Measurements from ENCODE around the gene RAP1GAP2. TPM values are rescaled to one million over a fixed set of nuclear protein-coding genes. Genes with fewer than 3 reads are reported as not detected.

The RAP1GAP2 gene
- polyA plus RNA-seq, 1 experiment = 2.8 TPM

DNA sequence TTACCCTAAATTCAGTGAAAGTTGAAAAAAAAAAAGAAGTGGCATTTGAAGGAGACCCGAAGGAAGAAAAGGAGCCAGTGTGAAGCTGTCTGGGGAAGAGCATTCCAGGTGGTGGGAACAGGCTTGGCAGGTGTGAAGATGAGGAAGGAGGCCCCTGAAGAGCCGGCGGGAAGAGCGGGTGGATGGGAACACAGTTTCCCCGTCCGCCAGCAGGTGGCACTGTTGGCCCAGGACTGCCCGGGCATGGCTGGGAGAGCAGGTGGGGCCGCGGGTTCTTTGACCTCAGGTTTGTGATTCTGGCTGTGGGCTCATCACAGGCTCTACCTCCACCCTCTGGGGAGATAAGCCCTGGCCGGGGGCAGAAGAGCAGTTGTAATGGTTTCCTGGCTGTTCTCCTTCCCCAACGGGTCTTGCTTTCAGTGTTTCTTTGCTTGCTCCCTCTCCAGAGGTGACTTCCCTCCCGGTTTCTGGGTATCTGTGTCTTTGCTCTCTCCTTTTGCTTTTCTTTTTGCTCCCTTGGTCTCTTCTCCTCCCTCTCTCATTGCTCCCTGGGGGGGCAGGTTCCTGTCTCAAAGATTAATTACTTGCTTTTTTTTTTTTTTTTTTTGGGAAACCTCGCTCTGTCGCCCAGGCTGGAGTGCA is 32.3 kb downstream of the RAP1GAP2 start:
- TF ChIP-seq, protein P1, sequence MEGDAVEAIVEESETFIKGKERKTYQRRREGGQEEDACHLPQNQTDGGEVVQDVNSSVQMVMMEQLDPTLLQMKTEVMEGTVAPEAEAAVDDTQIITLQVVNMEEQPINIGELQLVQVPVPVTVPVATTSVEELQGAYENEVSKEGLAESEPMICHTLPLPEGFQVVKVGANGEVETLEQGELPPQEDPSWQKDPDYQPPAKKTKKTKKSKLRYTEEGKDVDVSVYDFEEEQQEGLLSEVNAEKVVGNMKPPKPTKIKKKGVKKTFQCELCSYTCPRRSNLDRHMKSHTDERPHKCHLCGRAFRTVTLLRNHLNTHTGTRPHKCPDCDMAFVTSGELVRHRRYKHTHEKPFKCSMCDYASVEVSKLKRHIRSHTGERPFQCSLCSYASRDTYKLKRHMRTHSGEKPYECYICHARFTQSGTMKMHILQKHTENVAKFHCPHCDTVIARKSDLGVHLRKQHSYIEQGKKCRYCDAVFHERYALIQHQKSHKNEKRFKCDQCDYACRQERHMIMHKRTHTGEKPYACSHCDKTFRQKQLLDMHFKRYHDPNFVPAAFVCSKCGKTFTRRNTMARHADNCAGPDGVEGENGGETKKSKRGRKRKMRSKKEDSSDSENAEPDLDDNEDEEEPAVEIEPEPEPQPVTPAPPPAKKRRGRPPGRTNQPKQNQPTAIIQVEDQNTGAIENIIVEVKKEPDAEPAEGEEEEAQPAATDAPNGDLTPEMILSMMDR (IDR thresholded peaks at IDR 0.05; ENCODE audit: low read depth, low read length) = peak; percentile 91
- Histone ChIP-seq H3K27ac (ENCODE audit: low read depth, low read length) (no peak overlapping the region), H3K4me3 (ENCODE audit: low read depth, low read length) (no peak overlapping the region), H3K9me3 (ENCODE audit: control insufficient read depth, insufficient read depth, low read length) (no peaks in the 10 kb centered on the region; the same call in 1 of the 2 replicates), H3K27me3 (ENCODE audit: control insufficient read depth, insufficient read depth, low read length) (peaks cover under 1% of the 10 kb centered on the region)
- CTCF ChIA-PET = interaction anchor here (0.6 to 6.3 kb wide), 9 partner anchors 18 to 819 kb away, joined by 3 to 101 read pairs (median 5); no protein-coding TSS in a partner anchor
- POLR2A ChIA-PET = interaction anchor here (0.6 kb wide), 1 partner anchor 17 kb away, joined by 7 read pairs; no protein-coding TSS in a partner anchor
- no peak for DNase-seq (ENCODE audit: low read depth, low spot score)

GRCh38 chr17:2830678-2831077 is 34.4 kb downstream of the RAP1GAP2 start:
- no peak for DNase-seq (ENCODE audit: low read depth, low spot score)
- ChIA-PET CTCF (interaction anchor here (1.2 to 6.3 kb wide), 2 partner anchors 19 to 183 kb away, joined by 3 to 101 read pairs; no protein-coding TSS in a partner anchor), POLR2A (no interaction called here)
- H3K27ac ChIP-seq (ENCODE audit: low read depth, low read length) = no peak overlapping the region
- no peak overlapping the region for H3K4me3 ChIP-seq (ENCODE audit: low read depth, low read length)
- peaks cover 2% of the 10 kb centered on the region for H3K27me3 ChIP-seq (ENCODE audit: control insufficient read depth, insufficient read depth, low read length)
- TF ChIP-seq, protein P1 (IDR thresholded peaks at IDR 0.05; ENCODE audit: low read depth, low read length) = no peak
- no peaks in the 10 kb centered on the region; the same call in 1 of the 2 replicates for H3K9me3 ChIP-seq (ENCODE audit: control insufficient read depth, insufficient read depth, low read length)

DNA sequence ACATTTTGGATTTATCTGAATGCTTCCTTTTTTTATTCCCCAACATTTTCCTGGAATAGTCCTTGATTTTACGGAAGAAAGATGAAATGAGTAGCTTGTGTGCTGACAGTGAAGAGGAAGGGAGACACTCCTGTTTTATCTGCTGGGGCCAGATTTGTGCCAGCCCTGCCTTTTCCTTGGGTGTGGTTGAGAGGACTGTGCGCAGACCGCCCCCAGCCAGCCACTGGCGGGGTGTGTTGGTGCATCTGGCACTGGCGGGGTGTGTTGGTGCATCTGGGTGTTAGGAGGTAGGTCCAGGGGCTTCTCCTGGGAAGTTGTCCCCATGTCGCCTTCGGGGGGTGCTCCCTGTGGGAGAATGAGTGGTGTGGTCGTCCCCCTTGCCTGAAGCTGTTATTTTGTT is 39.5 kb downstream of the RAP1GAP2 start:
- Histone ChIP-seq H3K4me3 (ENCODE audit: low read depth, low read length) (no peak overlapping the region), H3K9me3 (ENCODE audit: control insufficient read depth, insufficient read depth, low read length) (no peaks in the 10 kb centered on the region), H3K27ac (ENCODE audit: low read depth, low read length) (no peak overlapping the region), H3K27me3 (ENCODE audit: control insufficient read depth, insufficient read depth, low read length) (peaks cover 2% of the 10 kb centered on the region)
- ChIA-PET POLR2A (no interaction called here), CTCF (interaction anchor here (0.6 to 2.2 kb wide), 3 partner anchors 12 to 44 kb away, joined by 4 to 6 read pairs (median 4); no protein-coding TSS in a partner anchor)
- TF ChIP-seq, protein P1 (IDR thresholded peaks at IDR 0.05; ENCODE audit: low read depth, low read length) = no peak
- DNase-seq (ENCODE audit: low read depth, low spot score) = no peak

GRCh38 chr17:2837147-2837561 is 40.9 kb downstream of the RAP1GAP2 start:
- POLR2A ChIA-PET = no interaction called here
- no peak for DNase-seq (ENCODE audit: low read depth, low spot score)
- CTCF ChIA-PET = interaction anchor here (0.7 to 2.2 kb wide), 2 partner anchors 13 to 25 kb away, joined by 3 to 6 read pairs; no protein-coding TSS in a partner anchor

More at GRCh38 chr17:2837147-2837561, 40.9 kb downstream of the RAP1GAP2 start:
- no peak overlapping the region for H3K4me3 ChIP-seq (ENCODE audit: low read depth, low read length)
- H3K27ac ChIP-seq (ENCODE audit: low read depth, low read length) = no peak overlapping the region
- peaks cover 2% of the 10 kb centered on the region for H3K27me3 ChIP-seq (ENCODE audit: control insufficient read depth, insufficient read depth, low read length)
- TF ChIP-seq, protein P1 (IDR thresholded peaks at IDR 0.05; ENCODE audit: low read depth, low read length) = no peak
- no peaks in the 10 kb centered on the region for H3K9me3 ChIP-seq (ENCODE audit: control insufficient read depth, insufficient read depth, low read length)

Data from AG04450 (cell line).